ENCODE data around the gene HMGXB4.

DNA sequence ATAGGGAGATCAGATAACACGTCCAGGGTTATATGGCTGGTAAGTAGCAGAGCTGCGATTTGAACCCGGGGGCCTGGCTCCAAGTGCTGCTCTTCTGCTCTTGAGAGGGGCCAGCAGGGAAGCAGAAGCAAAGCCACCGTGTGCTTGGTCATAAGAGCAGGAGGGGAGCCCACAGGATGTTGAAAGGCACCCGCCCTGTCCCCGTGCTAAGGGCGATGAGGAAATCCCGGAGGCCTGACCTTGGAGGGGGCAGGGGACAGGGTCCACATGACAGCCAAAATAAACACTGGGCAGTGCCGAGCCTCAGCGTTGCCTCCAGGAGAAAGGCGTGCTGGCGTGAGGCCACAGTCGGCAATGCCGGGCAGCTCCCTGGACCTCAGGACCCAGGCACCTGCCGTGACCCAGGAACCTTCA is 71.2 kb downstream of the HMGXB4 start:
- TF ChIP-seq TCF12 (IDR thresholded peaks at IDR 0.05; ENCODE audit: low read depth, low read length) (no peak), JUN (IDR thresholded peaks at IDR 0.05; ENCODE audit: low read depth, low read length) (no peak), CBX5 (IDR thresholded peaks at IDR 0.05; ENCODE audit: low read depth, low read length) (no peak), EP300 (IDR thresholded peaks at IDR 0.05; ENCODE audit: borderline replicate concordance in 1 of 2, low read depth in 2 of 2, low read length in 2 of 2) (no peak), RXRA (IDR thresholded peaks at IDR 0.05; ENCODE audit: insufficient read depth, low read depth, low read length) (no peak), ZNF274 (IDR thresholded peaks at IDR 0.05; ENCODE audit: borderline replicate concordance, extremely low read depth, low read length) (no peak), RAD21 (IDR thresholded peaks at IDR 0.05 in 1 of 2, conservative IDR thresholded peaks at IDR 0.05 in 1 of 2; ENCODE audit: low read depth in 2 of 2, low read length in 2 of 2) (no peak), KDM1A (IDR thresholded peaks at IDR 0.05; ENCODE audit: borderline replicate concordance, low read length) (no peak), GABPA (IDR thresholded peaks at IDR 0.05; ENCODE audit: borderline replicate concordance, insufficient read depth, low read length) (no peak), SRF (IDR thresholded peaks at IDR 0.05; ENCODE audit: low read depth, low read length) (no peak), ASH2L (IDR thresholded peaks at IDR 0.05; ENCODE audit: low read length) (no peak)
- TF ChIP-seq, protein P1, sequence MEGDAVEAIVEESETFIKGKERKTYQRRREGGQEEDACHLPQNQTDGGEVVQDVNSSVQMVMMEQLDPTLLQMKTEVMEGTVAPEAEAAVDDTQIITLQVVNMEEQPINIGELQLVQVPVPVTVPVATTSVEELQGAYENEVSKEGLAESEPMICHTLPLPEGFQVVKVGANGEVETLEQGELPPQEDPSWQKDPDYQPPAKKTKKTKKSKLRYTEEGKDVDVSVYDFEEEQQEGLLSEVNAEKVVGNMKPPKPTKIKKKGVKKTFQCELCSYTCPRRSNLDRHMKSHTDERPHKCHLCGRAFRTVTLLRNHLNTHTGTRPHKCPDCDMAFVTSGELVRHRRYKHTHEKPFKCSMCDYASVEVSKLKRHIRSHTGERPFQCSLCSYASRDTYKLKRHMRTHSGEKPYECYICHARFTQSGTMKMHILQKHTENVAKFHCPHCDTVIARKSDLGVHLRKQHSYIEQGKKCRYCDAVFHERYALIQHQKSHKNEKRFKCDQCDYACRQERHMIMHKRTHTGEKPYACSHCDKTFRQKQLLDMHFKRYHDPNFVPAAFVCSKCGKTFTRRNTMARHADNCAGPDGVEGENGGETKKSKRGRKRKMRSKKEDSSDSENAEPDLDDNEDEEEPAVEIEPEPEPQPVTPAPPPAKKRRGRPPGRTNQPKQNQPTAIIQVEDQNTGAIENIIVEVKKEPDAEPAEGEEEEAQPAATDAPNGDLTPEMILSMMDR (IDR thresholded peaks at IDR 0.05; ENCODE audit: control extremely low read depth in 1 of 3, insufficient read depth in 1 of 3, low read depth in 1 of 3, low read length in 3 of 3), result no peak

All from H1 (cell line).